Measurements from ENCODE around the gene SAP25.
A peak's percentile ranks its signal among the peaks of the same experiment; 100 is the strongest.
"Not testable (repeated sequence)": the region's sequence is repeated elsewhere in the genome, so short reads cannot be mapped to it uniquely, and the experiment has no call there.

Gene SAP25

GRCh38 chr7:100567751-100568175 is 5.9 kb downstream of the SAP25 start:
- no peak for TF ChIP-seq CTCF (IDR thresholded peaks at IDR 0.05; ENCODE audit: extremely low read depth, missing control alignments)
- no peak for DNase-seq (ENCODE audit: low spot score)

GRCh38 chr7:100567031-100567730 is 6.5 kb downstream of the SAP25 start:
- DNase-seq (ENCODE audit: low spot score): no peak
- no peak for TF ChIP-seq CTCF (IDR thresholded peaks at IDR 0.05; ENCODE audit: extremely low read depth, missing control alignments)

- TF ChIP-seq CTCF (IDR thresholded peaks at IDR 0.05; ENCODE audit: extremely low read depth, missing control alignments): no peak
- no peak for DNase-seq (ENCODE audit: low spot score)
Observed at GRCh38 chr7:100566018-100566531, 7.6 kb downstream of the SAP25 start.

GRCh38 chr7:100565133-100565571 is 8.5 kb downstream of the SAP25 start:
- no peak for TF ChIP-seq CTCF (IDR thresholded peaks at IDR 0.05; ENCODE audit: extremely low read depth, missing control alignments)
- DNase-seq (ENCODE audit: low spot score): no peak

GRCh38 chr7:100564405-100564804 is 9.3 kb downstream of the SAP25 start:
- not testable (repeated sequence) for DNase-seq (ENCODE audit: low spot score)

GRCh38 chr7:100563809-100564400 is 9.8 kb downstream of the SAP25 start:
- peak; percentile 87 for TF ChIP-seq CTCF (IDR thresholded peaks at IDR 0.05; ENCODE audit: extremely low read depth, missing control alignments)
- DNase-seq (ENCODE audit: low spot score): peak; percentile 83

- no peak for DNase-seq (ENCODE audit: low spot score)
- no peak for TF ChIP-seq CTCF (IDR thresholded peaks at IDR 0.05; ENCODE audit: extremely low read depth, missing control alignments)
Observed at GRCh38 chr7:100563100-100563564, 10.6 kb downstream of the SAP25 start.
